Left kidney (tissue), 2 donors: ENCODE results near the gene ENPP3. TPM values are rescaled to one million over a fixed set of nuclear protein-coding genes. Genes with fewer than 3 reads are reported as not detected.

ENCODE experiments used
- DNase-seq: peaks from one replicate; pipeline ENCODE4 v3.0.0-alpha.2; 2013
- polyA plus RNA-seq: library from polyadenylated mRNA; unstranded; fragments of 120-200 nt; gene quantifications from one replicate; pipeline ENCODE4 v1.2.1, GENCODE V29; 2013; ENCODE audit not compliant: insufficient read length

The ENPP3 gene
- polyA plus RNA-seq, 1 donor: 13.0 TPM

- no peak for DNase-seq
These were observed 129.5 kb downstream of the ENPP3 start for GRCh38 chr6:131766631-131767030.

- DNase-seq: no peak
These were observed 131.9 kb downstream of the ENPP3 start for GRCh38 chr6:131768964-131769363.

- DNase-seq: no peak
These were observed 132.5 kb downstream of the ENPP3 start for GRCh38 chr6:131769385-131770141.

GRCh38 chr6:131770776-131771175 lies 133.7 kb downstream of the ENPP3 start:
- DNase-seq: no peak

GRCh38 chr6:131773284-131773950 lies 136.3 kb downstream of the ENPP3 start:
- DNase-seq: no peak

GRCh38 chr6:131775886-131776285 lies 138.8 kb downstream of the ENPP3 start:
- no peak for DNase-seq

GRCh38 chr6:131776985-131777384 lies 139.9 kb downstream of the ENPP3 start:
- DNase-seq: no peak

- DNase-seq: no peak
These were observed 141.1 kb downstream of the ENPP3 start for GRCh38 chr6:131778169-131778568.

- DNase-seq: no peak
These were observed 142.2 kb downstream of the ENPP3 start for GRCh38 chr6:131779304-131779703.

- no peak for DNase-seq
These were observed 143.5 kb downstream of the ENPP3 start for GRCh38 chr6:131780600-131780999.

- DNase-seq: no peak
These were observed 144.6 kb downstream of the ENPP3 start for GRCh38 chr6:131781687-131782086.

GRCh38 chr6:131782764-131783163 lies 145.7 kb downstream of the ENPP3 start:
- no peak for DNase-seq

- no peak for DNase-seq
These were observed 147.5 kb downstream of the ENPP3 start for GRCh38 chr6:131784561-131784960.

GRCh38 chr6:131787079-131787478 lies 150.0 kb downstream of the ENPP3 start:
- DNase-seq: no peak

- no peak for DNase-seq
These were observed 150.9 kb downstream of the ENPP3 start for GRCh38 chr6:131787766-131788712.

GRCh38 chr6:131789219-131789618 lies 152.1 kb downstream of the ENPP3 start:
- no peak for DNase-seq

GRCh38 chr6:131791476-131791875 lies 154.4 kb downstream of the ENPP3 start:
- no peak for DNase-seq

GRCh38 chr6:131792091-131792496 lies 155.0 kb downstream of the ENPP3 start:
- DNase-seq: no peak

- DNase-seq: no peak
These were observed 158.3 kb downstream of the ENPP3 start for GRCh38 chr6:131795366-131795765.
